NCI-H1417 (cell line): Measurements from ENCODE around the gene TGM5.

Experiments
- DNase-seq, 3 experiments: peaks; one replicate each; lab custom pipeline; 2025; lab: John Stamatoyannopoulos, UW

Gene TGM5

GRCh38 chr15:43196760-43197548 lies 69.8 kb downstream of the TGM5 start:
- DNase-seq = no peak

GRCh38 chr15:43194795-43195194 lies 71.9 kb downstream of the TGM5 start:
- no peak for DNase-seq

- no peak for DNase-seq
Observed at GRCh38 chr15:43193710-43194109, 73.0 kb downstream of the TGM5 start.

- no peak for DNase-seq
Observed at GRCh38 chr15:43190178-43190577, 76.5 kb downstream of the TGM5 start.

- no peak for DNase-seq
Observed at GRCh38 chr15:43189296-43189695, 77.4 kb downstream of the TGM5 start.

- peak in 2 of 3 experiments; percentile 1 to 7 for DNase-seq
Observed at GRCh38 chr15:43187544-43188155, 79.1 kb downstream of the TGM5 start.

GRCh38 chr15:43186003-43186353 lies 80.8 kb downstream of the TGM5 start:
- peak in 1 of 3 experiments; percentile 58 for DNase-seq

GRCh38 chr15:43185157-43186002 lies 81.3 kb downstream of the TGM5 start, which contains the start of gene CCNDBP1:
CCNDBP1 (plus strand) TSS chr15:43185403; CDS start chr15:43185499, 96 bp downstream.
- peak; percentile 67 to 74 (median 68) for DNase-seq

GRCh38 chr15:43184407-43185124 lies 82.2 kb downstream of the TGM5 start:
- no peak for DNase-seq

- DNase-seq = no peak
Observed at GRCh38 chr15:43183270-43183669, 83.5 kb downstream of the TGM5 start.
